ENCODE measurements around the gene ARVCF.

- TF ChIP-seq CTCF (IDR thresholded peaks at IDR 0.05; ENCODE audit: poor library complexity, severe bottlenecking) (no peak), EZH2 (IDR thresholded peaks at IDR 0.05; ENCODE audit: borderline replicate concordance, insufficient read depth, low read length, poor library complexity, severe bottlenecking) (no peak), TAF1 (IDR thresholded peaks at IDR 0.05; ENCODE audit: low read depth) (no peak), SMC3 (conservative IDR thresholded peaks at IDR 0.05; ENCODE audit: poor library complexity) (no peak), POLR2AphosphoS5 (IDR thresholded peaks at IDR 0.05) (no peak), EP300 (conservative IDR thresholded peaks at IDR 0.05; ENCODE audit: poor library complexity, severe bottlenecking) (no peak), RAD21 (conservative IDR thresholded peaks at IDR 0.05) (no peak), MXI1 (conservative IDR thresholded peaks at IDR 0.05; ENCODE audit: poor library complexity, severe bottlenecking) (no peak)
- TF ChIP-seq, protein P1, sequence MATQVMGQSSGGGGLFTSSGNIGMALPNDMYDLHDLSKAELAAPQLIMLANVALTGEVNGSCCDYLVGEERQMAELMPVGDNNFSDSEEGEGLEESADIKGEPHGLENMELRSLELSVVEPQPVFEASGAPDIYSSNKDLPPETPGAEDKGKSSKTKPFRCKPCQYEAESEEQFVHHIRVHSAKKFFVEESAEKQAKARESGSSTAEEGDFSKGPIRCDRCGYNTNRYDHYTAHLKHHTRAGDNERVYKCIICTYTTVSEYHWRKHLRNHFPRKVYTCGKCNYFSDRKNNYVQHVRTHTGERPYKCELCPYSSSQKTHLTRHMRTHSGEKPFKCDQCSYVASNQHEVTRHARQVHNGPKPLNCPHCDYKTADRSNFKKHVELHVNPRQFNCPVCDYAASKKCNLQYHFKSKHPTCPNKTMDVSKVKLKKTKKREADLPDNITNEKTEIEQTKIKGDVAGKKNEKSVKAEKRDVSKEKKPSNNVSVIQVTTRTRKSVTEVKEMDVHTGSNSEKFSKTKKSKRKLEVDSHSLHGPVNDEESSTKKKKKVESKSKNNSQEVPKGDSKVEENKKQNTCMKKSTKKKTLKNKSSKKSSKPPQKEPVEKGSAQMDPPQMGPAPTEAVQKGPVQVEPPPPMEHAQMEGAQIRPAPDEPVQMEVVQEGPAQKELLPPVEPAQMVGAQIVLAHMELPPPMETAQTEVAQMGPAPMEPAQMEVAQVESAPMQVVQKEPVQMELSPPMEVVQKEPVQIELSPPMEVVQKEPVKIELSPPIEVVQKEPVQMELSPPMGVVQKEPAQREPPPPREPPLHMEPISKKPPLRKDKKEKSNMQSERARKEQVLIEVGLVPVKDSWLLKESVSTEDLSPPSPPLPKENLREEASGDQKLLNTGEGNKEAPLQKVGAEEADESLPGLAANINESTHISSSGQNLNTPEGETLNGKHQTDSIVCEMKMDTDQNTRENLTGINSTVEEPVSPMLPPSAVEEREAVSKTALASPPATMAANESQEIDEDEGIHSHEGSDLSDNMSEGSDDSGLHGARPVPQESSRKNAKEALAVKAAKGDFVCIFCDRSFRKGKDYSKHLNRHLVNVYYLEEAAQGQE (IDR thresholded peaks at IDR 0.05; ENCODE audit: borderline replicate concordance) = no peak
Measured at GRCh38 chr22:19992921-19993355, 23.7 kb downstream of the ARVCF start.

All from neural cell (in vitro differentiated cells).